ENCODE results near the gene CLRN3. TPM values are rescaled to one million over a fixed set of nuclear protein-coding genes. Genes with fewer than 3 reads are reported as not detected.

CLRN3 gene, protein sequence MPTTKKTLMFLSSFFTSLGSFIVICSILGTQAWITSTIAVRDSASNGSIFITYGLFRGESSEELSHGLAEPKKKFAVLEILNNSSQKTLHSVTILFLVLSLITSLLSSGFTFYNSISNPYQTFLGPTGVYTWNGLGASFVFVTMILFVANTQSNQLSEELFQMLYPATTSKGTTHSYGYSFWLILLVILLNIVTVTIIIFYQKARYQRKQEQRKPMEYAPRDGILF
- total RNA-seq: not detected in 2 replicates
- not detected in 2 replicates for polyA plus RNA-seq
- polyA plus RNA-seq (2012): not detected in 2 replicates
- polyA minus RNA-seq (ENCODE audit: low replicate concordance): not detected in 2 replicates

DNA sequence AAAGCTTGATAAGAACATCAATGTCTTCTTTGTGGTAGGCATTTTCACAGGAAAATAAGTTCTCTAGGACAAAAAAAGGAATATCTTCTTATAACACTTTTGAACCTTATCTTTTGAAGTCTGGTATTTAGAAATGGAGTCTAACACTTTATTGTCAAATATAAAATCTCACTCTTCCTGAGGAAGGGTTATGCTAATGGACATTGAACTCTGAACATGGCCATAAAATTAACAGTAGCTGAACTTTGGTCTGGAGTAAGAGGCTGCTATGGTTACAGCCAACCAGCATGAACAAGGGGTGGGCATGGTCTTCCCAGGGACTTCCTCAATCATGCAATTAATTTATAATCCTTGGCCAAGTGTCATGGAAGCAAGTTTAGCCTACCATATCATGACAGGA lies at the start of gene CLRN3:
Gene CLRN3, minus strand, starts transcription at position 199 of the 400 bp plus-strand sequence. Its CDS starts 157 bp downstream, at position 42.
- TF ChIP-seq, protein P1, sequence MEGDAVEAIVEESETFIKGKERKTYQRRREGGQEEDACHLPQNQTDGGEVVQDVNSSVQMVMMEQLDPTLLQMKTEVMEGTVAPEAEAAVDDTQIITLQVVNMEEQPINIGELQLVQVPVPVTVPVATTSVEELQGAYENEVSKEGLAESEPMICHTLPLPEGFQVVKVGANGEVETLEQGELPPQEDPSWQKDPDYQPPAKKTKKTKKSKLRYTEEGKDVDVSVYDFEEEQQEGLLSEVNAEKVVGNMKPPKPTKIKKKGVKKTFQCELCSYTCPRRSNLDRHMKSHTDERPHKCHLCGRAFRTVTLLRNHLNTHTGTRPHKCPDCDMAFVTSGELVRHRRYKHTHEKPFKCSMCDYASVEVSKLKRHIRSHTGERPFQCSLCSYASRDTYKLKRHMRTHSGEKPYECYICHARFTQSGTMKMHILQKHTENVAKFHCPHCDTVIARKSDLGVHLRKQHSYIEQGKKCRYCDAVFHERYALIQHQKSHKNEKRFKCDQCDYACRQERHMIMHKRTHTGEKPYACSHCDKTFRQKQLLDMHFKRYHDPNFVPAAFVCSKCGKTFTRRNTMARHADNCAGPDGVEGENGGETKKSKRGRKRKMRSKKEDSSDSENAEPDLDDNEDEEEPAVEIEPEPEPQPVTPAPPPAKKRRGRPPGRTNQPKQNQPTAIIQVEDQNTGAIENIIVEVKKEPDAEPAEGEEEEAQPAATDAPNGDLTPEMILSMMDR (conservative IDR thresholded peaks at IDR 0.05 in 1 of 2, IDR thresholded peaks at IDR 0.05 in 1 of 2; ENCODE audit: low read depth in 1 of 2, low read length in 2 of 2): no peak
- TF ChIP-seq EZH2 (IDR thresholded peaks at IDR 0.05; ENCODE audit: low read length, missing control alignments): no peak
- H3K27ac ChIP-seq (ENCODE audit: insufficient read depth, low read length): no peak within 1 kb of the TSS
- H3K4me1 ChIP-seq (ENCODE audit: control insufficient read depth, extremely low read depth, insufficient read depth, low read length): no peaks in the 10 kb centered on the region
- H3K4me2 ChIP-seq (ENCODE audit: extremely low read depth, insufficient read depth, low read length): no peak within 1 kb of the TSS
- no peaks in the 10 kb centered on the region for H3K36me3 ChIP-seq (ENCODE audit: control insufficient read depth, insufficient read depth, low read length)
- H3K9ac ChIP-seq (ENCODE audit: insufficient read depth, low read length): no peak within 1 kb of the TSS
- no peak within 1 kb of the TSS for H2AFZ ChIP-seq (ENCODE audit: low read length)
- no peaks in the 10 kb centered on the region for H4K20me1 ChIP-seq (ENCODE audit: control insufficient read depth, extremely low read depth, insufficient read depth, low read length)
- no peaks in the 10 kb centered on the region for H3K79me2 ChIP-seq (ENCODE audit: control insufficient read depth, insufficient read depth, low read length)
- H3K27me3 ChIP-seq (ENCODE audit: control insufficient read depth, insufficient read depth, low read length): no peaks in the 10 kb centered on the region
- H3K4me3 ChIP-seq (replicated peaks in 1 of 4; ENCODE audit: control extremely low read depth in 1 of 4, insufficient read depth in 1 of 4, low read depth in 3 of 4, low read length in 4 of 4): no peak within 1 kb of the TSS
- H3K9me3 ChIP-seq (ENCODE audit: control insufficient read depth, insufficient read depth, low read depth, low read length): no peaks in the 10 kb centered on the region
- DNase-seq (ENCODE audit: low read depth in 2 of 2): no peak

DNA sequence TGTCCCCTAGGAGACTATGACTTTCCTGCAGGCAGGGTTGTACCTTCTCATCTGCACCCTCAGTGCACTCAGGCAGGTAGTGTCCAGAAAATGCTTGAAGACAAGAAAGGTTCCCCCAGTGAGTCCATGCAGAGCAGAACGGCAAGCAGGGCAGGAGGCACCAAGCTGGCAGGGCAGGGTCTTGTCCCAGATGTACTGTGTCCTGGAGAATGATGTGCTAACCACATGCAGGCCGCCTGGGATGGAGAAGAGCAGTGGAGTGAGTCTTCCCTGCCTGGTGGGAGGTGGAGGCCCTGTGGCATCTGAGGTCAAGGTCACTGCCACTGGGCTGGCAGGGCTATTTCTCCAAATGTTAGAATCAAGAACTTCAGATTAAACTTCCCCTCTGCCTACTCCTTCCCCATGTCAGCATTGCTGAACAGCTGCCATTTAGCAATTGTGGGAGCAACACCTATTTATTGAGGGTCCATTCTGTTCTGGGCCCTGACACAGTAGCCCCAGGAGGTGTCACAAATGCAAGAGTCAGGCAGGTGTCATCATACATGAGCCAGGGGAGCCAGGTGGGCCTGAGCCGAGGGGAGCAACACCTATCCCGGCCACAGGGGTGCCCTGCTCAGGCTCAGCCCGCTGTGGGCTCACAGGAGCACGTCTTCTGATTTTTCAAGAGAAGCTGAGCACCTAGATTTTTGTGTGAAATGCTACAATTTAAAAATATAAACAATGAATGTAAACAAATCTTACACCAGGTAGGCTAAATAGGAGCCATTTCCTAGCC lies 48.3 kb upstream of the CLRN3 start:
- H3K4me3 ChIP-seq (replicated peaks in 1 of 4; ENCODE audit: control extremely low read depth in 1 of 4, insufficient read depth in 1 of 4, low read depth in 3 of 4, low read length in 4 of 4): no peak overlapping the region
- no peaks in the 10 kb centered on the region for H4K20me1 ChIP-seq (ENCODE audit: control insufficient read depth, extremely low read depth, insufficient read depth, low read length)
- no peaks in the 10 kb centered on the region for H3K36me3 ChIP-seq (ENCODE audit: control insufficient read depth, insufficient read depth, low read length)
- no peak overlapping the region for H3K27ac ChIP-seq (ENCODE audit: insufficient read depth, low read length)
- no peaks in the 10 kb centered on the region for H3K4me1 ChIP-seq (ENCODE audit: control insufficient read depth, extremely low read depth, insufficient read depth, low read length)
- DNase-seq (ENCODE audit: low read depth in 2 of 2): no peak
- no peaks in the 10 kb centered on the region for H3K27me3 ChIP-seq (ENCODE audit: control insufficient read depth, insufficient read depth, low read length)
- TF ChIP-seq, protein P1 (conservative IDR thresholded peaks at IDR 0.05 in 1 of 2, IDR thresholded peaks at IDR 0.05 in 1 of 2; ENCODE audit: low read depth in 1 of 2, low read length in 2 of 2): no peak
- no peak for TF ChIP-seq EZH2 (IDR thresholded peaks at IDR 0.05; ENCODE audit: low read length, missing control alignments)
- H3K4me2 ChIP-seq (ENCODE audit: extremely low read depth, insufficient read depth, low read length): no peak overlapping the region
- H3K9ac ChIP-seq (ENCODE audit: insufficient read depth, low read length): no peak overlapping the region
- H3K9me3 ChIP-seq (ENCODE audit: control insufficient read depth, insufficient read depth, low read depth, low read length): no peaks in the 10 kb centered on the region
- no peak overlapping the region for H2AFZ ChIP-seq (ENCODE audit: low read length)
- H3K79me2 ChIP-seq (ENCODE audit: control insufficient read depth, insufficient read depth, low read length): no peaks in the 10 kb centered on the region

DNA sequence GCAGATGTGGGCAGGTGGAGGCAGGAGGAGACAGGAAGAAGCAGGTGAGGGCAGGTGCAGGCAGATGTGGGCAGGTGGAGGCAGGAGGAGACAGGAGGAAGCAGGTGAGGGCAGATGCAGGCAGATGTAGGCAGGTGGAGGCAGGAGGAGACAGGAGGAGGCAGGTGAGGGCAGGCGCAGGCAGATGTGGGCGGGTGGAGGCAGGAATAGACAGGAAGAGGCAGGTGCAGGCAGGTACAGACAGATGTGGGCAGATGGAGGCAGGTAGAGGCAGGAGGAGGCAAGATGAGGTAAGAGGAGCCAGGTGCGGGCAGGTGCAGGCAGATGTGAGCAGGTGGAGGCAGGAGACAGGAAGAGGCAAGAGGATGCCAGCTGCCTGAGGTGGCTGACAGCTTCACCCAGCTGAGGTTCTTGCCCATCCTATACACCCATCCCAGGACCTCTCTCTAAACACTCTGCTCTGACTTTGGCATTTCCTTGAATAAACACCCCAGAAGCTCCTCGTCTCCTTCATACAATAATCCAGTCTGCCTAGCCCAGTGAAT lies 47.1 kb upstream of the CLRN3 start:
- H3K36me3 ChIP-seq (ENCODE audit: control insufficient read depth, insufficient read depth, low read length): no peaks in the 10 kb centered on the region
- no peaks in the 10 kb centered on the region for H4K20me1 ChIP-seq (ENCODE audit: control insufficient read depth, extremely low read depth, insufficient read depth, low read length)
- no peak for TF ChIP-seq EZH2 (IDR thresholded peaks at IDR 0.05; ENCODE audit: low read length, missing control alignments)
- TF ChIP-seq, protein P1 (conservative IDR thresholded peaks at IDR 0.05 in 1 of 2, IDR thresholded peaks at IDR 0.05 in 1 of 2; ENCODE audit: low read depth in 1 of 2, low read length in 2 of 2): no peak
- no peak overlapping the region for H3K27ac ChIP-seq (ENCODE audit: insufficient read depth, low read length)
- no peaks in the 10 kb centered on the region for H3K79me2 ChIP-seq (ENCODE audit: control insufficient read depth, insufficient read depth, low read length)
- DNase-seq (ENCODE audit: low read depth in 2 of 2): no peak
- no peaks in the 10 kb centered on the region for H3K27me3 ChIP-seq (ENCODE audit: control insufficient read depth, insufficient read depth, low read length)
- H2AFZ ChIP-seq (ENCODE audit: low read length): no peak overlapping the region
- H3K9ac ChIP-seq (ENCODE audit: insufficient read depth, low read length): no peak overlapping the region
- no peak overlapping the region for H3K4me3 ChIP-seq (replicated peaks in 1 of 4; ENCODE audit: control extremely low read depth in 1 of 4, insufficient read depth in 1 of 4, low read depth in 3 of 4, low read length in 4 of 4)
- no peaks in the 10 kb centered on the region for H3K9me3 ChIP-seq (ENCODE audit: control insufficient read depth, insufficient read depth, low read depth, low read length)
- no peaks in the 10 kb centered on the region for H3K4me1 ChIP-seq (ENCODE audit: control insufficient read depth, extremely low read depth, insufficient read depth, low read length)
- no peak overlapping the region for H3K4me2 ChIP-seq (ENCODE audit: extremely low read depth, insufficient read depth, low read length)
